ENCODE data around the gene GSTM4. TPM values are rescaled to one million over a fixed set of nuclear protein-coding genes. Genes with fewer than 3 reads are reported as not detected.
"Not testable (repeated sequence)": the region's sequence is repeated elsewhere in the genome, so short reads cannot be mapped to it uniquely, and the experiment has no call there.

GSTM4 gene
- total and polyA plus RNA-seq, 10 donors: 14.8 to 53.8 (median 31.2) TPM

GRCh38 chr1:109687641-109688499 lies 32.0 kb downstream of the GSTM4 start, which contains the start of gene GSTM1:
Gene GSTM1, plus strand, starts transcription at chr1:109687817. Its CDS starts 57 bp downstream, at chr1:109687874.
- Histone ChIP-seq H3K36me3 (peaks cover 0 to 4% (median 0%) of the 10 kb centered on the region in 6 donors), H3K27ac (peak within 1 kb of the TSS in 4 of 8 donors; percentile 60 to 88 (median 82)), H3K4me3 (peak within 1 kb of the TSS in 4 of 8 donors; percentile 39 to 76 (median 54)), H3K9me3 (peaks cover 0 to 7% (median 0%) of the 10 kb centered on the region in 8 donors), H3K27me3 (replicated peaks in 1 of 7) (no peaks in the 10 kb centered on the region), H3K4me1 (peaks cover 0 to 4% (median 0%) of the 10 kb centered on the region in 6 donors)
- peak in 3 of 11 experiments; percentile 42 to 52 (median 50) for TF ChIP-seq CTCF (IDR thresholded peaks at IDR 0.05 in 8 of 11, conservative IDR thresholded peaks at IDR 0.05 in 3 of 11)
- peak in 1 of 3 donors; percentile 69 for TF ChIP-seq POLR2AphosphoS5 (IDR thresholded peaks at IDR 0.05)
- no peak for TF ChIP-seq POLR2A (IDR thresholded peaks at IDR 0.05)
- WGBS, 5 donors: 1% methylated on average over 29 to 46 of the region's 46 CpGs; no CpG with 5 or more reads in 3 of the 5 donors
- intact Hi-C loops (cut with DNase I; ENCODE audit: low total_unique reads): no loop called here
- peak; percentile 93 for DNase-seq

GRCh38 chr1:109689844-109690405 lies 34.0 kb downstream of the GSTM4 start:
- Histone ChIP-seq H3K27ac (no peak overlapping the region), H3K4me1 (peaks cover 0 to 4% (median 0%) of the 10 kb centered on the region in 6 donors), H3K4me3 (no peak overlapping the region), H3K36me3 (peaks cover 0 to 10% (median 0%) of the 10 kb centered on the region in 6 donors), H3K27me3 (replicated peaks in 1 of 7) (no peaks in the 10 kb centered on the region), H3K9me3 (peaks cover 0 to under 1% (median 0%) of the 10 kb centered on the region in 8 donors)
- intact Hi-C loops (cut with DNase I; ENCODE audit: low total_unique reads): no loop called here
- no peak for DNase-seq
- 79 to 84% methylated on average over 6 of the region's 6 CpGs; no CpG with 5 or more reads in 3 of the 5 donors for WGBS, 5 donors
- TF ChIP-seq POLR2AphosphoS5 (IDR thresholded peaks at IDR 0.05): no peak
- no peak for TF ChIP-seq CTCF (IDR thresholded peaks at IDR 0.05 in 8 of 11, conservative IDR thresholded peaks at IDR 0.05 in 3 of 11)
- TF ChIP-seq POLR2A (IDR thresholded peaks at IDR 0.05): no peak

- intact Hi-C loops (cut with DNase I; ENCODE audit: low total_unique reads): no loop called here
- Histone ChIP-seq H3K9me3 (no peaks in the 10 kb centered on the region), H3K27ac (peak overlapping the region in 3 of 8 donors; percentile 43 to 68 (median 44)), H3K36me3 (peaks cover 0 to 17% (median 0%) of the 10 kb centered on the region in 6 donors), H3K27me3 (replicated peaks in 1 of 7) (no peaks in the 10 kb centered on the region), H3K4me1 (peaks cover 0 to 4% (median 0%) of the 10 kb centered on the region in 6 donors), H3K4me3 (no peak overlapping the region)
- DNase-seq: no peak
- 70 to 78% methylated on average over 5 to 6 of the region's 6 CpGs; no CpG with 5 or more reads in 3 of the 5 donors for WGBS, 5 donors
- TF ChIP-seq POLR2AphosphoS5 (IDR thresholded peaks at IDR 0.05) (peak in 1 of 3 donors; percentile 78), POLR2A (IDR thresholded peaks at IDR 0.05) (no peak), CTCF (IDR thresholded peaks at IDR 0.05 in 8 of 11, conservative IDR thresholded peaks at IDR 0.05 in 3 of 11) (no peak)
These were observed 35.9 kb downstream of the GSTM4 start for GRCh38 chr1:109691759-109692158.

GRCh38 chr1:109694400-109694799 lies 38.5 kb downstream of the GSTM4 start:
- DNase-seq; H3K4me3 ChIP-seq; H3K27me3 ChIP-seq (replicated peaks in 1 of 7); H3K9me3 ChIP-seq; intact Hi-C loops (cut with DNase I; ENCODE audit: low total_unique reads); H3K4me1 ChIP-seq; H3K27ac ChIP-seq: not testable (repeated sequence)
- H3K36me3 ChIP-seq: peaks cover 0 to 17% (median 0%) of the 10 kb centered on the region in 6 donors
- 86 to 91% methylated on average over 5 of the region's 5 CpGs; no CpG with 5 or more reads in 3 of the 5 donors for WGBS, 5 donors

- H3K4me1 ChIP-seq; H3K9me3 ChIP-seq; H3K4me3 ChIP-seq; intact Hi-C loops (cut with DNase I; ENCODE audit: low total_unique reads); DNase-seq; H3K27me3 ChIP-seq (replicated peaks in 1 of 7); H3K27ac ChIP-seq: not testable (repeated sequence)
- peaks cover 0 to 17% (median 0%) of the 10 kb centered on the region in 6 donors for H3K36me3 ChIP-seq
- 93 to 95% methylated on average over 3 of the region's 3 CpGs; no CpG with 5 or more reads in 3 of the 5 donors for WGBS, 5 donors
These were observed 39.2 kb downstream of the GSTM4 start for GRCh38 chr1:109695138-109695537.

All from spleen (tissue), 11 donors.